Body of pancreas (tissue), 4 donors: ENCODE results near the gene ZNF138. TPM values are rescaled to one million over a fixed set of nuclear protein-coding genes. Genes with fewer than 3 reads are reported as not detected.
A peak's percentile ranks its signal among the peaks of the same experiment; 100 is the strongest.

Experiments
- ATAC-seq: fragments of 150-250 bp; one replicate; pipeline ENCODE4 v1.9.1; 2016
- DNase-seq, 4 donors: peaks; one replicate each; pipeline ENCODE4 v3.0.0-alpha.2; 2019
- H3K27ac ChIP-seq, 4 donors: fragments of 200-600 bp; sonication (generic); 1 replicate in 3 of 4; 2 replicates in 1 of 4; pipeline versions ENCODE4 v1.5.1 to v1.6.1; 2016 to 2019; ENCODE audit warnings: mild to moderate bottlenecking in 1 of 4, mixed read lengths in 1 of 4, moderate library complexity in 1 of 4
- H3K27me3 ChIP-seq, 2 donors: fragments of 200-600 bp; sonication (generic); one replicate each; pipeline ENCODE4 v1.6.0; 2016; ENCODE audit warnings: mild to moderate bottlenecking in 1 of 2
- H3K36me3 ChIP-seq, 2 donors: fragments of 200-600 bp; sonication (generic); replicated peaks in 1 of 2; 2 replicates each; pipeline ENCODE4 v1.5.1; 2016; ENCODE audit warnings: low read depth in 2 of 2; ENCODE audit not compliant: insufficient read depth in 1 of 2
- H3K4me1 ChIP-seq: fragments of 200-600 bp; sonication (generic); one replicate; pipeline ENCODE4 v1.6.0; 2016
- H3K4me3 ChIP-seq, 2 donors: fragments of 200-600 bp; sonication (generic); 1 replicate in 1 of 2; 2 replicates in 1 of 2; pipeline ENCODE4 v1.5.1; 2016 to 2019
- H3K9me3 ChIP-seq, 3 donors: fragments of 200-600 bp; sonication (generic); 1 replicate in 2 of 3; 2 replicates in 1 of 3; pipeline ENCODE4 v1.5.1; 2016
- CTCF ChIP-seq, 7 experiments: fragments of 450-650 bp in 4 of 7; fragments of 200-600 bp in 3 of 7; sonication (generic) in 3 of 7; IDR thresholded peaks; one replicate each; pipeline ENCODE4 v1.5.1; 2016 to 2019; ENCODE audit warnings: antibody characterized with exemption in 7 of 7
- POLR2A ChIP-seq, 3 donors: fragments of 450-650 bp; IDR thresholded peaks; one replicate each; pipeline ENCODE4 v1.6.1; 2016; ENCODE audit warnings: antibody characterized with exemption in 3 of 3, mild to moderate bottlenecking in 2 of 3
- WGBS, 2 donors: methylation state at CpG; one replicate each; pipeline ENCODE4 v1.1.5; 2017; 5-methylcytosine and 5-hydroxymethylcytosine counted together
- intact Hi-C: fragments of 100-400 bp; cut with DNase I; formaldehyde crosslinking; loops from one replicate; pipeline ENCODE4 v1.15.1; 2023
- total RNA-seq, 2 donors: library from RNA; depleted of rRNA; stranded (reverse); fragments of >200 nt; gene quantifications; one replicate each; pipeline ENCODE4 v1.1.0, GENCODE V29; 2016

ZNF138 gene
- 10 to 100 TPM in 1 of 2 donors, 1 to 10 TPM in 1; 4.9 to 10.4 TPM for total RNA-seq

- H3K27me3 ChIP-seq = no peaks in the 10 kb centered on the region
- peak within 1 kb of the TSS; percentile 54 to 66 for H3K4me3 ChIP-seq
- H3K9me3 ChIP-seq = no peaks in the 10 kb centered on the region
- intact Hi-C loops = loop anchor here (10.0 kb wide), 1 partner anchor 490 kb away; no protein-coding TSS in a partner anchor
- peak within 1 kb of the TSS; percentile 43 to 78 (median 72) for H3K27ac ChIP-seq
- peaks cover 11% of the 10 kb centered on the region for H3K4me1 ChIP-seq
- H3K36me3 ChIP-seq = no peaks in the 10 kb centered on the region
- DNase-seq (peak; percentile 95 to 97 (median 96)), ATAC-seq (peak; percentile 100)
- TF ChIP-seq POLR2A (IDR thresholded peaks at IDR 0.05) (peak; percentile 44 to 79 (median 77)), CTCF (IDR thresholded peaks at IDR 0.05) (peak in 2 of 7 experiments; percentile 17 to 28)
- 0% methylated on average over 4 to 28 of the region's 32 CpGs for WGBS, 2 donors
Measured at GRCh38 chr7:64794171-64794844, at the start of gene ZNF138. TSS of gene ZNF138 (plus strand) at chr7:64794428. CDS start at chr7:64794569, 141 bp downstream.

GRCh38 chr7:64744680-64745079, 49.5 kb upstream of the ZNF138 start:
- no peak for ATAC-seq
- no peaks in the 10 kb centered on the region for H3K9me3 ChIP-seq
- H3K36me3 ChIP-seq = no peaks in the 10 kb centered on the region
- TF ChIP-seq POLR2A (IDR thresholded peaks at IDR 0.05) = no peak
- TF ChIP-seq CTCF (IDR thresholded peaks at IDR 0.05) = no peak
- H3K4me3 ChIP-seq = no peak overlapping the region
- no peak overlapping the region for H3K27ac ChIP-seq
- H3K27me3 ChIP-seq = no peaks in the 10 kb centered on the region
- DNase-seq = no peak
- whole genome bisulfite sequencing, 2 donors = 79 to 84% methylated on average over 4 of the region's 4 CpGs
- intact Hi-C loops = no loop called here
- no peaks in the 10 kb centered on the region for H3K4me1 ChIP-seq

- no peak for DNase-seq
- TF ChIP-seq CTCF (IDR thresholded peaks at IDR 0.05) (no peak), POLR2A (IDR thresholded peaks at IDR 0.05) (no peak)
- no peak overlapping the region for H3K4me3 ChIP-seq
- no peaks in the 10 kb centered on the region for H3K27me3 ChIP-seq
- H3K9me3 ChIP-seq = no peaks in the 10 kb centered on the region
- no peak overlapping the region for H3K27ac ChIP-seq
- no peaks in the 10 kb centered on the region for H3K36me3 ChIP-seq
- no peak for ATAC-seq
- intact Hi-C loops = no loop called here
- no peaks in the 10 kb centered on the region for H3K4me1 ChIP-seq
Measured at GRCh38 chr7:64747802-64748201, 46.4 kb upstream of the ZNF138 start.

GRCh38 chr7:64753032-64753431, 41.2 kb upstream of the ZNF138 start:
- no peak overlapping the region for H3K4me3 ChIP-seq
- no peaks in the 10 kb centered on the region for H3K27me3 ChIP-seq
- no peaks in the 10 kb centered on the region for H3K4me1 ChIP-seq
- 53 to 64% methylated on average over 2 of the region's 2 CpGs for WGBS, 2 donors
- no peak for TF ChIP-seq POLR2A (IDR thresholded peaks at IDR 0.05)
- TF ChIP-seq CTCF (IDR thresholded peaks at IDR 0.05) = no peak
- ATAC-seq = no peak
- no peaks in the 10 kb centered on the region for H3K36me3 ChIP-seq
- H3K9me3 ChIP-seq = no peaks in the 10 kb centered on the region
- no peak for DNase-seq
- intact Hi-C loops = no loop called here
- H3K27ac ChIP-seq = no peak overlapping the region

- H3K4me3 ChIP-seq = no peak overlapping the region
- intact Hi-C loops = no loop called here
- H3K4me1 ChIP-seq = no peaks in the 10 kb centered on the region
- no peaks in the 10 kb centered on the region for H3K27me3 ChIP-seq
- no peaks in the 10 kb centered on the region for H3K36me3 ChIP-seq
- no peaks in the 10 kb centered on the region for H3K9me3 ChIP-seq
- H3K27ac ChIP-seq = no peak overlapping the region
- WGBS, 2 donors = 86 to 87% methylated on average over 3 of the region's 3 CpGs
- ATAC-seq (no peak), DNase-seq (no peak)
- TF ChIP-seq CTCF (IDR thresholded peaks at IDR 0.05) = no peak
- no peak for TF ChIP-seq POLR2A (IDR thresholded peaks at IDR 0.05)
Measured at GRCh38 chr7:64755865-64756264, 38.4 kb upstream of the ZNF138 start.
